Nephron progenitor cell (in vitro differentiated cells): ENCODE measurements around the gene FAM177A1.

Experiments used
- DNase-seq: peaks from one replicate; pipeline ENCODE4 v3.0.0; 2021
- H3K27ac Mint-ChIP-seq: 2 replicates; pipeline ENCODE4 v1.8.0; 2021; ENCODE audit warnings: mild to moderate bottlenecking, moderate library complexity, mixed read lengths
- H3K27me3 Mint-ChIP-seq: 2 replicates; pipeline ENCODE4 v1.8.0; 2021; ENCODE audit warnings: mild to moderate bottlenecking, low read depth, mixed read lengths; ENCODE audit not compliant: poor library complexity
- H3K36me3 Mint-ChIP-seq: 2 replicates; pipeline ENCODE4 v1.8.0; 2021; ENCODE audit warnings: low read depth, mixed read lengths
- H3K4me1 Mint-ChIP-seq: 2 replicates; pipeline ENCODE4 v1.8.0; 2021; ENCODE audit warnings: mixed read lengths
- H3K4me3 Mint-ChIP-seq: 2 replicates; pipeline ENCODE4 v1.8.0; 2021; ENCODE audit warnings: mild to moderate bottlenecking, moderate library complexity, mixed read lengths
- H3K9me3 Mint-ChIP-seq: 2 replicates; pipeline ENCODE4 v1.8.0; 2021; ENCODE audit warnings: mild to moderate bottlenecking, moderate library complexity, mixed read lengths
- TF ChIP-seq, protein P1 (sequence below): fragments of 200-600 bp; sonication (generic); IDR thresholded peaks from 2 replicates; pipeline ENCODE4 v1.5.0; 2021; ENCODE audit warnings: antibody characterized with exemption

The FAM177A1 gene

DNA sequence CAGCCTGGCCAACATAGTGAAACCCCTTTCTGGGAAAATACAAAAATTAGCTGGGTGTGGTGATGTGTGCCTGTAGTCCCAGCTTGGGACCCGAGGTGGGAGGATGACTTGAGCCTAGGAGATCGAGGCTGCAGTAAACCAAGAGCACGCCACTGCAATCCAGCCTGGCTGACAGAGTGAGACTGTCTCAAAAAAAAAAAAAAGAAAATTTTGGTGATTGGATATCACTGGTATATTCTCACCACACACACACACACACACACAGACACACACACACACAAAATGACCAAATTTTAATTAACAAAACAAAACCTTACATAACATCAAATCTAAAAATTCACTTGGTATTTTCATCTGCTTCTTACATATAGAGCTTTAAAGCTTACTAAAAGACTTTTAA is 3.4 kb upstream of the FAM177A1 start:
- H3K4me3 Mint-ChIP-seq, result no peak overlapping the region
- H3K27ac Mint-ChIP-seq, result no peak overlapping the region
- H3K4me1 Mint-ChIP-seq, result peaks cover 14% of the 10 kb centered on the region
- no peaks in the 10 kb centered on the region for H3K9me3 Mint-ChIP-seq
- H3K36me3 Mint-ChIP-seq, result no peaks in the 10 kb centered on the region
- TF ChIP-seq, protein P1, sequence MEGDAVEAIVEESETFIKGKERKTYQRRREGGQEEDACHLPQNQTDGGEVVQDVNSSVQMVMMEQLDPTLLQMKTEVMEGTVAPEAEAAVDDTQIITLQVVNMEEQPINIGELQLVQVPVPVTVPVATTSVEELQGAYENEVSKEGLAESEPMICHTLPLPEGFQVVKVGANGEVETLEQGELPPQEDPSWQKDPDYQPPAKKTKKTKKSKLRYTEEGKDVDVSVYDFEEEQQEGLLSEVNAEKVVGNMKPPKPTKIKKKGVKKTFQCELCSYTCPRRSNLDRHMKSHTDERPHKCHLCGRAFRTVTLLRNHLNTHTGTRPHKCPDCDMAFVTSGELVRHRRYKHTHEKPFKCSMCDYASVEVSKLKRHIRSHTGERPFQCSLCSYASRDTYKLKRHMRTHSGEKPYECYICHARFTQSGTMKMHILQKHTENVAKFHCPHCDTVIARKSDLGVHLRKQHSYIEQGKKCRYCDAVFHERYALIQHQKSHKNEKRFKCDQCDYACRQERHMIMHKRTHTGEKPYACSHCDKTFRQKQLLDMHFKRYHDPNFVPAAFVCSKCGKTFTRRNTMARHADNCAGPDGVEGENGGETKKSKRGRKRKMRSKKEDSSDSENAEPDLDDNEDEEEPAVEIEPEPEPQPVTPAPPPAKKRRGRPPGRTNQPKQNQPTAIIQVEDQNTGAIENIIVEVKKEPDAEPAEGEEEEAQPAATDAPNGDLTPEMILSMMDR, result no peak
- peaks cover 3% of the 10 kb centered on the region for H3K27me3 Mint-ChIP-seq
- DNase-seq, result no peak

DNA sequence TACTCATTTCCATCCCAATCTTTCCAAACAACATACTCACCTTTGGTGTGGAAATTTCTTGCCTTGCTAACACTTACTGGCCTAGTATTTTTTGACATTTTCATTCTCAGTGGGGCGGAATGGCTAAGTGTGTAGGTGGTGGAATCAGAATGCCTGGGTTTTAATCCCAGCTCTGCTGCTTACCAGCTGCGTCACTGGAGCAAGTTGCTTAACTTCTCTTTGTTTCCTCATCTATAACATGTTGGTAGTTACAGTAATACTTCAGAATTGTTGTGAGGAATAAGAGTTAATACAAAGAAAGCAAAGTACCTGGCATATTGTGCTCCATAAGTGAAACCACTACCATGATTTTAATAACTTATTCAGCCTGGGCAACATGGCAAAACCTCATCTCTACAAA is 3.0 kb upstream of the FAM177A1 start:
- no peaks in the 10 kb centered on the region for H3K36me3 Mint-ChIP-seq
- no peak overlapping the region for H3K27ac Mint-ChIP-seq
- peaks cover 3% of the 10 kb centered on the region for H3K27me3 Mint-ChIP-seq
- no peak for DNase-seq
- H3K4me1 Mint-ChIP-seq, result peaks cover 18% of the 10 kb centered on the region
- no peak overlapping the region for H3K4me3 Mint-ChIP-seq
- TF ChIP-seq, protein P1, result no peak
- H3K9me3 Mint-ChIP-seq, result no peaks in the 10 kb centered on the region

DNA sequence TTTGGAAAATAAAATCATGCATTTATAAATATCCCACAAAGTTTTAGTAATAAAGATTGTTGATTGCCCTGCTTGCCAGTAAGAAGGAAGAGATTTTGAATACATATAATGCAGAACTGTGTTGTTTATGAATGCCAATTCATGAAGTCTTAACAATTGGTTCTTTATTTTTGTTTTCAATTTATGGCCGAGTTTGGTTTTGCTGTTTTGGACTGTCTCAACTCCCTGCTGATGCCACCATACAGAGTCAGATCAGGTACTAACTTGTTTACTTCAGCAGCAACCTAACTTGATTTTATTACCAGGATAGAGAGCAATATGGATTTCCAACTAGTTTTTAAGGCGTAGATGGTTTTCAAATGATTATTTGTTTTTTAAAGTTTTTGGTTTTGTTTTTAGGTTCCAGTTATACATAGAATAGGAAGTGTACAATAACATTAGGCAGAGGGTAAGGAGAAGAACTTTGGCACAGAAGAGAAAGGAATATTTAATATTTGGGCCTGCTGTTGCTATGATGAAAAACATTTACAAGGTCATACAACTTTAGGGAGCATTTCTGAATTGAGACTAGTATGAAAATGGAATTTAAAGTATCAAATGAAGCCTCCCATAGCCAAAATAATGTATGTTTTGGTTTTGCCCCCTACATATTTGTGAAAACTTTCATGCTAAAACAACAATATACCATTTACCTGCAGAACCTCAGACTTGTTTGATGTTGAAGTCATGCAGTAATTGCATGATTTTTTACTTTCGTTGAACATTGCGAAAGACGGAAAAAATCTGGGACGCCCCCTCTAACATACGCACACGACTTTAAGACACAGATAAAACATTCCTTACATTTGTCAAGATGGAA is 904 bp upstream of the FAM177A1 start:
- H3K4me1 Mint-ChIP-seq, result peaks cover 22% of the 10 kb centered on the region
- no peak for DNase-seq
- TF ChIP-seq, protein P1, result no peak
- H3K9me3 Mint-ChIP-seq, result no peaks in the 10 kb centered on the region
- H3K27ac Mint-ChIP-seq, result peak overlapping the region; percentile 98
- no peaks in the 10 kb centered on the region for H3K36me3 Mint-ChIP-seq
- H3K4me3 Mint-ChIP-seq, result peak overlapping the region; percentile 96
- peaks cover 3% of the 10 kb centered on the region for H3K27me3 Mint-ChIP-seq

DNA sequence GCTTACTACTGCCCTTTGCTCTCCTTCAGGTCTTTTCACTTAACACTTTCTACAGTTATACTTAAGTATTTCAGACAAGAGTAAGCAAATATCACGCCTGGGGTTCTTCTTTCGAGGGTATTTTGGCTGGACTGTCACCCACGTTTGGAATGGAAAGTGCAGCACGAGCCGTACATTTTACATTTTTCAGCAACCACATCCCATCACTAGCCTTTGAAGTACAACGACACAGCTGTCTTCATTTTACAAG is 349 bp upstream of the FAM177A1 start:
- Mint-ChIP-seq H3K9me3 (no peaks in the 10 kb centered on the region), H3K27me3 (peaks cover 3% of the 10 kb centered on the region), H3K4me3 (peak overlapping the region; percentile 96), H3K4me1 (peaks cover 22% of the 10 kb centered on the region), H3K36me3 (peaks cover 5% of the 10 kb centered on the region), H3K27ac (peak overlapping the region; percentile 98)
- TF ChIP-seq, protein P1, result no peak
- no peak for DNase-seq

DNA sequence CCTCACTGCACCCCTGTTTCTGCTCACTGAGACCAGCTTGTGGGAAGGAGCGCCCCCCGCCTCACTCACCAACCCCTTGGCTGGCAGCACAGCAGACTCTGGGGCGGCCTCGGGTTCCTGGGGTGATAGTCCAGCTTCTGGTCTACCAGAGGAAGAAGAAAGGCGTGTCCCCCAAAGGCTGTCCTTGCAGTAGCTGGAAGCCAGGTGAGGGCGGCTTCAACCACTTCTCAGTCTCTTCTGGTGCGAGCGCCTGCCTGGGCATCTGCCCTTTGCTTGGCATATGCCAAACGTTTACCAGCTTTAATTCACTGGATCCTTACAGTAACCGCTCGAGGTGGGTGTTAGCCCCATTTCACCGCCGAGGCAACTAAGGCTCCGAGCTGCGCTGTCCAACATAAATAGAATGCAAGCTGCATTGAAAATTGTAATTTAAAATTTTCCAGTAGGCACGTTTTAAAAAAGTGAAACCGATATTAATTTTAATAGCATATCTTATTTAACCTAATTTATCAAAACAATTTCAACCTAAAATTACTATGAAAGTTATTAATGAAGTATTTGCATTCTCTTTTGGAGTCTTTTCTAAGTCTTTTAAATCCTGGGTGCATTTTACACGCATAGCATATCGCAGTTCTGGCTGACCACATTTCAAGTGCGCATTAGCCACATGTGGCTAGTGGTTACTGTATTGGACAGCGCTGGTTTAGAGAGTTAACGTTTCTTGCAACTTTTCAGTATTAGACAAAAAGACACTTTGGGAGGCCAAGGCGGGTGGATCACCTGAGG is 872 bp downstream of the FAM177A1 start:
- Mint-ChIP-seq H3K4me1 (peaks cover 22% of the 10 kb centered on the region), H3K9me3 (no peaks in the 10 kb centered on the region), H3K27ac (peak overlapping the region; percentile 66), H3K4me3 (peak overlapping the region; percentile 96), H3K36me3 (peaks cover 6% of the 10 kb centered on the region), H3K27me3 (peaks cover 3% of the 10 kb centered on the region)
- DNase-seq, result no peak
- TF ChIP-seq, protein P1, result no peak
